ENCODE data around the gene MYH9.
"Not testable (repeated sequence)": the region's sequence is repeated elsewhere in the genome, so short reads cannot be mapped to it uniquely, and the experiment has no call there.

MYH9 gene

GRCh38 chr22:36306227-36306626, 81.5 kb downstream of the MYH9 start:
- no peak for DNase-seq

GRCh38 chr22:36305813-36306212, 82.0 kb downstream of the MYH9 start:
- DNase-seq, result no peak

GRCh38 chr22:36304429-36304828, 83.3 kb downstream of the MYH9 start:
- no peak for DNase-seq

GRCh38 chr22:36303874-36304273, 83.9 kb downstream of the MYH9 start:
- DNase-seq, result no peak

- no peak for DNase-seq
Measured at GRCh38 chr22:36303115-36303467, 84.7 kb downstream of the MYH9 start.

- DNase-seq, result no peak
Measured at GRCh38 chr22:36302439-36303114, 85.2 kb downstream of the MYH9 start.

GRCh38 chr22:36301851-36302250, 85.9 kb downstream of the MYH9 start:
- DNase-seq, result no peak

- peak; percentile 44 for DNase-seq
Measured at GRCh38 chr22:36301384-36301828, 86.4 kb downstream of the MYH9 start.

- no peak for DNase-seq
Measured at GRCh38 chr22:36300396-36301212, 87.2 kb downstream of the MYH9 start.

GRCh38 chr22:36299911-36300310, 87.9 kb downstream of the MYH9 start:
- DNase-seq, result no peak

GRCh38 chr22:36299295-36299694, 88.5 kb downstream of the MYH9 start:
- DNase-seq, result no peak

GRCh38 chr22:36298601-36299000, 89.2 kb downstream of the MYH9 start:
- no peak for DNase-seq

- no peak for DNase-seq
Measured at GRCh38 chr22:36298118-36298517, 89.6 kb downstream of the MYH9 start.

GRCh38 chr22:36297568-36297967, 90.2 kb downstream of the MYH9 start:
- DNase-seq, result no peak

GRCh38 chr22:36296690-36297089, 91.1 kb downstream of the MYH9 start:
- DNase-seq, result no peak

- DNase-seq, result no peak
Measured at GRCh38 chr22:36295247-36295646, 92.5 kb downstream of the MYH9 start.

- no peak for DNase-seq
Measured at GRCh38 chr22:36294801-36295200, 93.0 kb downstream of the MYH9 start.

GRCh38 chr22:36294293-36294620, 93.5 kb downstream of the MYH9 start:
- DNase-seq, result no peak

- DNase-seq, result no peak
Measured at GRCh38 chr22:36293606-36294292, 94.0 kb downstream of the MYH9 start.

GRCh38 chr22:36292823-36293530, 94.8 kb downstream of the MYH9 start:
- no peak for DNase-seq

- DNase-seq, result no peak
Measured at GRCh38 chr22:36291831-36292740, 95.7 kb downstream of the MYH9 start.

- not testable (repeated sequence) for DNase-seq
Measured at GRCh38 chr22:36290391-36291075, 97.2 kb downstream of the MYH9 start.
